Dedifferentiated amniotic fluid mesenchymal stem cell (primary cell): ENCODE measurements around the gene RPE.

Source experiments
- DNase-seq: peaks from one replicate; pipeline ENCODE4 v3.0.0-alpha.2; 2016; ENCODE audit errors: extremely low spot score

Gene RPE

DNA sequence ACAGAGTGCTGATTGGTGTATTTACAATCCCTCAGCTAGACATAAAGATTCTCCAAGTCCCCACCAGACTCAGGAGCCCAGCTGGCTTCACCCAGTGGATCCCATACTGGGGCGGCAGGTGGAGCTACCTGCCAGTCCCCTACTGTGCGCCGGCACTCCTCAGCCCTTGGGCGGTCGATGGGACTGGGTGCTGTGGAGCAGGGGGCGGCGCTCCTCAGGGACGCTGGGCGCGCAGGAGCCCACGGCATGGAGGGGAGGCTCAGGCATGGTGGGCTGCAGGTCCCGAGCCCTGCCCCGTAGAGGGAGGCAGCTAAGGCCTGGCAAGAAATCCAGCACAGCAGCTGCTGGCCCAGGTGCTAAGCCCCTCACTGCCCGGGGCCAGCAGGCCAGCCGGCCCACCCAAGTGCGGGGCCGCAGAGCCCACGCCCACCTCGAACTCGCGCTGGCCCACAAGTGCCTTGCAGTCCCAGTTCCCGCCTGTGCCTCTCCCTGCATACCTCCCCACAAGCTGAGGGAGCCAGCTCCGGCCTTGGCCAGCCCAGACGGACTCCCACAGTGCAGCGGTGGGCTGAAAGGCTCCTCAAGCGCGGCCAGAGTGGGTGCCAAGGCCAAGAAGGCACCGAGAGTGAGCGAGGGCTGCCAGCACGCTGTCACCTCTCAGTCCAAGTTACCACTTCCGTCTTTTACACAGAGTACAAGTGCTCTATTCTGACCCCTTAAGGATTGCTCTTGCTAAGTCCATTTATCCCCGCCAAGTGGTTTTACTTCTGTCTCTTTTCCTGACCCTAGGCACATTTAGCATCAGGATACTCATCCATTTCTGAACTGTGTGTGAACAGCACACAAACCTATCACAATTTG is 1.7 kb upstream of the RPE start:
- DNase-seq, result no peak

DNA sequence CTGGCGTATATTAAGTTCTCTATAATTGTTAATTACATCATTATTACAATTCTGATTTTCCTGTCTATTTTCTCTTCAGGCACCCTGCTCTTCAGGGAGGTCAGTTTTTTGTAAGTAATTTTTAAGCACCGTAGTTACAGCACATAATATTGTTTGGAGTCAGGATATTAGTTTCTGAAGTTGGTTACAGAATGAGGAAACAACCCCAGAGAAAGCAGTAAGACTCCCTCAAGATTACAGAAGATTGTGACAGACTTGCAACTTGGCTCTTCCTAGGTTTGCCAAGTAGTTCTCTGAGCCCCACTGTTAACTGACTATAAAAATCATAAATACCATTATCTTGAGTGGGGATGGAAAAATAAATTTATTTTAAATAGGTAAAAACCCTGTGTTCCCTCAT is 921 bp downstream of the RPE start:
- peak; percentile 26 for DNase-seq

GRCh38 chr2:210004881-210005280 is 2.4 kb downstream of the RPE start:
- DNase-seq, result no peak

DNA sequence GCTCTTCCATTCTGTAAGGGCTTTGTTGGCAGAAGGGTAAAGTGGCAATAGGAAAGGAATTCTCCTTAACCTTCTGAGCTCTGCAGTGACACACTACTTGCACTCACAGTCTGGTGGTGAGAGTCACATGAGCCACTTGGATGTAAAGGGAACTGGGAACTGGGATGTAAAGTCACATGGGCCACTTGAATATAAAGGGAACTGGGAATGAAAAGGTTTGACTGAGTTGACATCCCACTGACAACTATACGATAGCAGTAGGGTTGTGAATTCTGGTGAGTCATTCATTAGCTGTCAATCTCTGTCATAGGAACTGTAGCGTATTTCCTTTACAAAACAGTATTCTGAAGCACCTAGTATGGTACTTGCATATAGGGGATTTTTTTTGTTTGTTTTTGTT is 5.5 kb downstream of the RPE start:
- DNase-seq, result no peak

DNA sequence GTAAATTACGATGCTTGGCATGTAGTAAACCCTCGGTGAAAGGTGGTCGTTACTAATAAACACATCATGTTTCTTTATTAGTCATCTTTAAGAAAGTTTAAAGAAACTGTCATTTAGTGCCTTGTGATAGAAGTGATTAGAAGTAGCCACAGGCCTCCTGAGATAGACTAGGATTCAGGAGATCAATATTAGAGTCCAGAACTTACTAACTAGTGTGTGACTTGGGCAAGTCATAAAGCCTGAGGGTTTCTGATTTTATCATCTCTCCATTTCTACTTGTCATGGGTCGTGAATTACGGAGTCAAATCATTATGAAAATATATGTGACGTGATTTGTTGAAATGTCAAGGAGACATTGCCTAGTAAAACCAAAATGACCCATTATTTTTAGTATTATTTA is 6.7 kb downstream of the RPE start:
- DNase-seq, result no peak

DNA sequence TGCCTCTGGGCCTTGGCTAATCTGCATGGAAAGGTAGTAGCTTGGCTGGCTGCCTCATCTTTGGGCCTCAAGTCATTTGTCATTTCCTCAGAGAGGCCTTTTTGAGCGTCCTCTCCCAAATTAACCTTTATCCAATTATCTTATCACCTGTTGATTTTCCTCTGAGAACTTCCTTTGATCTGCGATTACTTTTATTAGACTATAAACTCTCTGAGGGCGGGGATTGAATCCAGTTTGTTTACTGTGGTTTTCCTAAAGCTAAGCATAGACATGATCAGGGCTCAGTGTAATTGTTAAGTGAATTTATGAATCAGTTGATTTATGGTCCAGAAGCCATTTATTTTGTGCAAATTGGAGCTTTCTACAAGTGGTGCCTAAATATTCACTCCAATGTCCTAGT is 7.5 kb downstream of the RPE start:
- DNase-seq, result no peak

GRCh38 chr2:210020138-210020537 is 17.7 kb downstream of the RPE start:
- no peak for DNase-seq

DNA sequence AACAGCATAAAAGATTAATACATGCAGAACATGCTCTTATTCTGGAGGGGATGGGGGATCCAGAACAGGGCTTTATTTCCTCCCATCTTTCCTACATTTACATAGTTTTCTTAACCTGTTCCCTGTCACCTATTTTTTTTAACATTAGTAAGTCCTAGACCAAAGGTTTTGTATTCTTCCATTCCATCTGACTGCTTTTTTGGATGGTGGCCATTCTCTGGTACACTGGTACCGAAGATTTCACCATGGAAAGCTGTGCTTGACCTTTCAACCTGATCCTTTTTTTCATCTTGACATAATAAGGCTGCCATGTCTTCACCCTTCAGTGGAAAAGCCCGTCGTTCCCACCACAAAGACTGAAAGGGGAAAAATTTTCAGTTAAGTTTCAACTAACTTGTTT is 20.4 kb downstream of the RPE start:
- no peak for DNase-seq

DNA sequence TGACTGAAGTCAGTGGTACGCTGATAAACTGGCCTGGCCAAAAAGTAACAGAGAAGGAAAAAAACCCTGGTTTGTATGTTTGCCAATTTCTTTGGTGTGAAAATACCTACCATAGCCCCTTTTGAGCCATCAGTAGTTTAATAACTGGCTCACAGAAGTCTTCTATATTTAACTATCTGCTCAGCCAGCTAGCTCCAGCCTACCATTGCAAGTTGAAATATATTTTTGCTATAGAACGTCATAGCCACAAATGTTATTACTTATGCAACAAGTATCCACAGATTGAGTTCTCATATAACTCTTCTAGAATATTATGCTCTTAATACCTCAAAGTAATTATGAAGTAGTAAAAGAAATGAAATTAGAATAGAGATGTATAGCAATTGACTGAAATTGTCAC is 25.2 kb downstream of the RPE start:
- DNase-seq, result no peak

DNA sequence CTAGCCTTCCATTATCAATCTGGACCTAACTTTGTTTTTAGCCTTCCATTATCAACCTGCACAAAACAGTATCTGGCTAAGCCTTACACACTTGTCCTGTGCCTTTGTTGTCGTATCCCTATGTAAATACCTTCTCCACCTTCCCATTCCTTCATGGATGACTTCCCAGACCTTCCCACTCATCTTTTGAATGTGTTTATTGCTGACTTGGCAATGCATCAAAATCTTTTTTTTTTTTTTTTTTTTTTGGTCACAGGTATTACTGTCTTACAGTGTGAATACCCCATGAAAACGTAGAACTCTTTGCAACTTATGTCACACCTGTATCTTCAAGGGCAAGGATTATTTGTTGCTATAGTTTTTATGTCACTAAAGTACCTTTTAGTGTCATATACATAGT is 25.7 kb downstream of the RPE start:
- DNase-seq, result no peak

DNA sequence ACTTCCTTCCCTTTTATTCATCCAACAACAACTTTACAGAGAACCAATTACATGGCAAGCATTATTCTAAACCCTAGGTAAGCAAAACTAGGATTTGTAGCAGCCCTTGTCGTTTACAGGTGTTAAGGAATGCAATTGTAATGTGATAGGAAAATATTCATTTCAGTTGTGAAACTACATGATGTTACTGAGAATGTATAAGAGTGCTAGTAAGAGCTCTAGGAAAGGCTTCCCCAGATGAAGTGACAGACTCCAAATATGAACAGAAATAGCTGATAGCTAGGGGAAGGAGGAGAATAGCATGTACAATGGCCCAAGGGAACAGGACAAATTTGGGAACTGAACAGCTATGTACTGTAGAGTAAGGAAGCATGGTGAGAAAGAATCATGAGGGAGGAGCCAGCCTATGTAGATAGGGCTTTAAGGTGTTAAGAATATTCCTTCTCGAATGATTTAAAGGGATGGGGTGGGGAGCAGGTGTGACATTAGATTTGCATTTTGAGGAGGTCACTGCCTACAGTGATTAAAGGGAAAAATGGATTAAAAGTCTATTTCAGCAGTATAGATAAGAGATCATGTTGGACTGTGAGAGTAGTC is 31.7 kb downstream of the RPE start:
- no peak for DNase-seq

DNA sequence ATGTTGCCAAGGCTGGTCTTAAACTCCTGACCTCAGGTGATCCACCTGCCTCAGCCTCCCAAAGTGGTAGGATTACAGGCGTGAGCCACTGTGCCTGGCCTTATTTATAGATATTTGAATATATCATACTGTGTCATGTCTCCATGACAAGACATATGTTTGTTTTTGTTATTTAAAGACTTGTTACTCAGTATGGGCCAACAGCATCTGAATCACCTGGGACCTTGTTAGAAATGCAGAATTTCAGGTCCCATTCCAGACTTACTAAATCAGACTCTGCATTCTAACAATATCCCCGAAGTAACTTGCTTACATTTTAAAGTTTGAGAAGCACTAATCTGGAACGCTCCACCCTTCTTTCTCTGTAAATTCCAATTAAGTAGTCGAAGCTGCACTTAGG is 33.2 kb downstream of the RPE start:
- DNase-seq, result no peak

DNA sequence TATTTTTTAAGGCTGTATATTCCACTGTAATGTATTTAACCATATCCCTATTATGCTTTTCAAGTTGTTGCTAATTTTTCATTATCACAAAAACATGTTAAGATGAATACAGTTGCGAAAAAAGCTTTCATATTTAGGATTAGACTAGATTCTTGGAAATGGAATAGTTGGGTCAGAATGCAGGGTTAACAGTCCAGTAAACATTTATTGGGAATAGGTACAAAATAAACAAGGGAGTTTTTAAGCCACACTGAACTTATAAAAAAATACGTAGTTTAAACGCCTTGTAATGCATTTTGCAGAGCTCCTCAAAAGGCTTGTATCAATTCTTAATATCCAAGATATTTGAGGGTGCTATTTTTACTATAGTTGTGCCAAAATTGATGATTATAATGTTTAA is 35.6 kb downstream of the RPE start:
- DNase-seq, result no peak

GRCh38 chr2:210046851-210047500 is 44.5 kb downstream of the RPE start:
- DNase-seq, result no peak

GRCh38 chr2:210049831-210050230 is 47.4 kb downstream of the RPE start:
- no peak for DNase-seq

GRCh38 chr2:210050885-210051284 is 48.4 kb downstream of the RPE start:
- no peak for DNase-seq

DNA sequence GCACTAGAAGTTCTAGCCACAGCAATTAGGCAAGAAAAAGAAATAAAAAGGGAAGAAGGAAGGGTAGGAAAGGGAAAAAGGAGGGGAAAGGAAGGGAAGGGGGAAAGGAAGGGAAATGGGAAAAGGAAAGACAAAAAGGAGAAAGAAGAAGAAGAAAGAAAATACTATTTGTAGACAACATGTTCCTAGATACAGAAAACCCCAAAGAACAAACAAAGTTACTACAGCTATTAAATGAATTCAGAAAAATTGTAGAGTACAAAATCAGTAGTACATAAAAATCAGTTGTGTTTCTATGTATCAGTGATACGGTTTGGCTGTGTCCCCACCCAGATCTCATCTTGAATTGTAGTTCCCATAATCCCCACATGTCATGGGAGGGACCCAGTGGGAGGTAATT is 52.3 kb downstream of the RPE start:
- no peak for DNase-seq

DNA sequence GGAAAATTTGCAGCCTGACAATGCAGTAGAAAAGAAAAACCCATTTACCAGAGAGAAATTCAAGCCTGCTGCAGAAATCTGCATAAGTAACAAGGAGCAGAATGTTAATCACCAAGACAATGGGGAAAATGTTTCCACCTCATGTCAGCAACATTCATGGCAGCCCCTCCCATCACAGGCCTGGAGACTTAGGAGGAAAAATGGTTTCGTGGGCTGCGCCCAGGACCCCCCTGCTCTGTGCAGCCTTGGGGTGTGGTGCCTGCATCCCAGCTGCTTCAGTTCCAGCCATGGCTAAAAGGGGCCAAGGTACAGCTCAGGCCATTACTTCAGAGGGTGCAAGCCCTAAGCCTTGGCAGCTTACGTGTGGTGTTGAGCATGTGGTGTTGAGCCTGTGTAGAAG is 53.4 kb downstream of the RPE start:
- no peak for DNase-seq

GRCh38 chr2:210063306-210063705 is 60.9 kb downstream of the RPE start:
- no peak for DNase-seq
